ENCODE measurements around the gene HDAC4. TPM values are rescaled to one million over a fixed set of nuclear protein-coding genes. Genes with fewer than 3 reads are reported as not detected.

Gene HDAC4
- total RNA-seq, 1 donor from 2014 or later: 65.7 TPM

- peaks cover 7 to 27% of the 10 kb centered on the region in 2 donors for H3K36me3 ChIP-seq
- H3K27ac ChIP-seq: no peak overlapping the region
- no peaks in the 10 kb centered on the region for H3K27me3 ChIP-seq
- H3K4me1 ChIP-seq: no peaks in the 10 kb centered on the region
- TF ChIP-seq, protein P1, sequence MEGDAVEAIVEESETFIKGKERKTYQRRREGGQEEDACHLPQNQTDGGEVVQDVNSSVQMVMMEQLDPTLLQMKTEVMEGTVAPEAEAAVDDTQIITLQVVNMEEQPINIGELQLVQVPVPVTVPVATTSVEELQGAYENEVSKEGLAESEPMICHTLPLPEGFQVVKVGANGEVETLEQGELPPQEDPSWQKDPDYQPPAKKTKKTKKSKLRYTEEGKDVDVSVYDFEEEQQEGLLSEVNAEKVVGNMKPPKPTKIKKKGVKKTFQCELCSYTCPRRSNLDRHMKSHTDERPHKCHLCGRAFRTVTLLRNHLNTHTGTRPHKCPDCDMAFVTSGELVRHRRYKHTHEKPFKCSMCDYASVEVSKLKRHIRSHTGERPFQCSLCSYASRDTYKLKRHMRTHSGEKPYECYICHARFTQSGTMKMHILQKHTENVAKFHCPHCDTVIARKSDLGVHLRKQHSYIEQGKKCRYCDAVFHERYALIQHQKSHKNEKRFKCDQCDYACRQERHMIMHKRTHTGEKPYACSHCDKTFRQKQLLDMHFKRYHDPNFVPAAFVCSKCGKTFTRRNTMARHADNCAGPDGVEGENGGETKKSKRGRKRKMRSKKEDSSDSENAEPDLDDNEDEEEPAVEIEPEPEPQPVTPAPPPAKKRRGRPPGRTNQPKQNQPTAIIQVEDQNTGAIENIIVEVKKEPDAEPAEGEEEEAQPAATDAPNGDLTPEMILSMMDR (IDR thresholded peaks at IDR 0.05): no peak
- intact Hi-C loops (cut with DNase I): no loop called here
- DNase-seq (ENCODE audit: low spot score in 2 of 2): no peak
- peaks cover 0 to 7% of the 10 kb centered on the region in 2 donors for H3K9me3 ChIP-seq
- H3K4me3 ChIP-seq: no peak overlapping the region
These were observed 353.0 kb downstream of the HDAC4 start for GRCh38 chr2:239047861-239048260.

DNA sequence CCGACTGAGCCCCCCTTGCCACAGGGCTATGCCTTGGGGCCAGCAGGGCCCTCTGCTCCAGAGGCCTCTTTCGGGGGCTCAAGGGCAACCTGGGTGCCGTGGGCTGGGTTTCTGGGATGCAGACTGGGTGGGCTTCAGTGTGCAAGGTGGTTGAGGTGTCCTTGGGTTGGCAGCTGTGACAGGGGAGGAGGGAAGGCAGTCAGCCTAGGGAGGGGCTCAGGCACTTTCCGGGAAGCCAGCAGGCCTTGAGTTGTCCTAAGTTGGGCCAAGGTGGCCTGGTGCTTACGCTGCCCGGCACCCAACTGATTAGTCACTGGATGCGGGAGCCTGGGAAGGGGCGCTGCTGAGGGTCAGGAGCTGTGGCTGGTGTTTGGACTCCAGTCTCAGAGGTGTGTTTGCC, 353.4 kb downstream of the HDAC4 start:
- intact Hi-C loops (cut with DNase I): no loop called here

DNA sequence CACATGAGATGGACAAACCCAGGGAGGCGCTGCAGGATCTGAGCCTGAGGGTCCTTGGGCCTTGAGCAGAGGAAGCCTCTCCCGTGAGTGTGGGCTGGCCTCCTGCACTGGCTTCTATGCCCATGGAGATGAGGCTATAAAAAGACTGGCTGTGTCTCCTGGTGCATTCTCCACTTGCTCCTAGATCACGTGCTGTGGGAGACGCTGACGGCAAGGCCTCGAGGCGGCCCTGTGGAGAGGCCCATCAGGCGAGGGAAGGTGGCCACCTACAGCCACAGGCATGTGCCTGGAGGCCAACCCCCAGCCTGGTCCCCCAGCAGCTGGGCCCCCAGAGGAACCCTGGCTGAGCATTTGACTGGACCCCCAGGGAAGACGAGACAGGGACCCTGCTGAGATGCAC, 354.0 kb downstream of the HDAC4 start:
- no peak for DNase-seq (ENCODE audit: low spot score in 2 of 2)
- TF ChIP-seq, protein P1 (IDR thresholded peaks at IDR 0.05): no peak

More for the DNA sequence above, 353.4 kb downstream of the HDAC4 start:
- Histone ChIP-seq H3K36me3 (peaks cover 2 to 23% of the 10 kb centered on the region in 2 donors), H3K4me3 (no peak overlapping the region), H3K4me1 (no peaks in the 10 kb centered on the region), H3K27ac (no peak overlapping the region), H3K27me3 (no peaks in the 10 kb centered on the region), H3K9me3 (peaks cover 0 to 7% of the 10 kb centered on the region in 2 donors)
- no peak for DNase-seq (ENCODE audit: low spot score in 2 of 2)
- TF ChIP-seq, protein P1 (IDR thresholded peaks at IDR 0.05): no peak

GRCh38 chr2:239044336-239044735, 356.5 kb downstream of the HDAC4 start:
- TF ChIP-seq, protein P1 (IDR thresholded peaks at IDR 0.05): no peak
- DNase-seq (ENCODE audit: low spot score in 2 of 2): no peak
- Histone ChIP-seq H3K27me3 (no peaks in the 10 kb centered on the region), H3K27ac (no peak overlapping the region), H3K4me3 (no peak overlapping the region), H3K9me3 (peaks cover 0 to 4% of the 10 kb centered on the region in 2 donors), H3K36me3 (no peaks in the 10 kb centered on the region), H3K4me1 (no peaks in the 10 kb centered on the region)
- intact Hi-C loops (cut with DNase I): no loop called here

More for the DNA sequence above, 354.0 kb downstream of the HDAC4 start:
- H3K4me1 ChIP-seq: no peaks in the 10 kb centered on the region
- H3K4me3 ChIP-seq: no peak overlapping the region
- peaks cover 0 to 17% of the 10 kb centered on the region in 2 donors for H3K36me3 ChIP-seq
- no peak overlapping the region for H3K27ac ChIP-seq
- no peaks in the 10 kb centered on the region for H3K27me3 ChIP-seq
- peaks cover 0 to 7% of the 10 kb centered on the region in 2 donors for H3K9me3 ChIP-seq
- intact Hi-C loops (cut with DNase I): no loop called here

GRCh38 chr2:239043326-239043725, 357.5 kb downstream of the HDAC4 start:
- intact Hi-C loops (cut with DNase I): no loop called here
- no peaks in the 10 kb centered on the region for H3K36me3 ChIP-seq
- DNase-seq (ENCODE audit: low spot score in 2 of 2): no peak
- TF ChIP-seq, protein P1 (IDR thresholded peaks at IDR 0.05): no peak
- no peaks in the 10 kb centered on the region for H3K4me1 ChIP-seq
- no peak overlapping the region for H3K27ac ChIP-seq
- no peaks in the 10 kb centered on the region for H3K9me3 ChIP-seq
- no peaks in the 10 kb centered on the region for H3K27me3 ChIP-seq
- no peak overlapping the region for H3K4me3 ChIP-seq
